GM06990 (cell line): Measurements from ENCODE around the gene NFX1.

Experiments
- DNase-seq: peaks from one replicate; pipeline ENCODE4 v3.0.0-alpha.2; 2011; ENCODE audit not compliant: insufficient read length; ENCODE audit errors: extremely low read depth
- H3K27me3 ChIP-seq: replicated peaks from 2 replicates; pipeline ENCODE4 v1.6.0; 2011; ENCODE audit warnings: low read length; ENCODE audit not compliant: control insufficient read depth, insufficient read depth
- H3K36me3 ChIP-seq: 2 replicates; pipeline ENCODE4 v1.5.1; 2011; ENCODE audit warnings: low read length; ENCODE audit not compliant: control insufficient read depth, insufficient read depth
- H3K4me3 ChIP-seq: replicated peaks from 2 replicates; pipeline ENCODE4 v1.5.1; 2011; ENCODE audit warnings: low read depth, mild to moderate bottlenecking, control low read depth, low read length
- TF ChIP-seq, protein P1 (sequence below): IDR thresholded peaks from 2 replicates; pipeline ENCODE4 v1.5.1; 2011; ENCODE audit warnings: low read length, control low read depth, mild to moderate bottlenecking, inconsistent platforms; ENCODE audit not compliant: insufficient read depth, poor library complexity, severe bottlenecking

The NFX1 gene

DNA sequence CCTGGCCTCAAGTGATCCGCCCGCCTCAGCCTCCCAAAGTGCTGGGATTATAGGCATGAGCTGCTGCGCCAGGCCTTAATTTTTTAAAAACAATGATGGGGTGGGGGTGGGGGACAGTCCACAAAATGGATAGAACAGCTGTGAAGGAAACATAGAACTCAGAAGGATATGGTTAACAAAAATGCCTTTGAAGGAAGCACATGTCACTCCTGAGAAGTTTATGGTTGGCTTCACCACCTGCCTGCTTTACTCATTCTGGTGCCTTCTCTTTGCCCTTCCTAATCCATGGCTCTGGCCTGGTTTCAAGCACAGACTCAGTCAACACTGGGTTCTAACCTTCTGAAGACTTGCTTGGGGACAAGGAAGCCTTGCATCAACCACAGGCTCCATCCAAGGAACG lies 36.1 kb upstream of the NFX1 start:
- Histone ChIP-seq H3K27me3 (no peaks in the 10 kb centered on the region), H3K36me3 (peaks cover 27% of the 10 kb centered on the region), H3K4me3 (no peak overlapping the region)
- TF ChIP-seq, protein P1, sequence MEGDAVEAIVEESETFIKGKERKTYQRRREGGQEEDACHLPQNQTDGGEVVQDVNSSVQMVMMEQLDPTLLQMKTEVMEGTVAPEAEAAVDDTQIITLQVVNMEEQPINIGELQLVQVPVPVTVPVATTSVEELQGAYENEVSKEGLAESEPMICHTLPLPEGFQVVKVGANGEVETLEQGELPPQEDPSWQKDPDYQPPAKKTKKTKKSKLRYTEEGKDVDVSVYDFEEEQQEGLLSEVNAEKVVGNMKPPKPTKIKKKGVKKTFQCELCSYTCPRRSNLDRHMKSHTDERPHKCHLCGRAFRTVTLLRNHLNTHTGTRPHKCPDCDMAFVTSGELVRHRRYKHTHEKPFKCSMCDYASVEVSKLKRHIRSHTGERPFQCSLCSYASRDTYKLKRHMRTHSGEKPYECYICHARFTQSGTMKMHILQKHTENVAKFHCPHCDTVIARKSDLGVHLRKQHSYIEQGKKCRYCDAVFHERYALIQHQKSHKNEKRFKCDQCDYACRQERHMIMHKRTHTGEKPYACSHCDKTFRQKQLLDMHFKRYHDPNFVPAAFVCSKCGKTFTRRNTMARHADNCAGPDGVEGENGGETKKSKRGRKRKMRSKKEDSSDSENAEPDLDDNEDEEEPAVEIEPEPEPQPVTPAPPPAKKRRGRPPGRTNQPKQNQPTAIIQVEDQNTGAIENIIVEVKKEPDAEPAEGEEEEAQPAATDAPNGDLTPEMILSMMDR: no peak
- DNase-seq: no peak

DNA sequence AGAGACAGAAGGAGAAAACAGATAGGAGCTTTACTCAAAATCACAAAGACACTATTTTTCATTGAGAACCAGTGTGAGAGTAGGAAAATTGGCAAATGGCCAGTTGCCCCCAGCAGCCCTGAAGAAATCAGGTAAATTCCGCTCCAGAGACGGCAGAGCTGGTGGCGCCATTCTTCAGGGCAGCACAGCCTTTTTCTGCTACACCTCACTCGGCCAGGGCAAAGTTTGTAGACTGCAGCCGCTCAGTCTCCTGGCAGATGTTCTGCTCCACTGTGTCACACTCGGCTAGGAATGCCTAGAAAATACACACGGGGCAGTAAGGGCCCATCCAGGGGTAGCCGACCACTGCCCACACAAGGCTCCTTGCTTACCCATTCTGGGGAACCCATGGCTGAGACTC lies 35.3 kb upstream of the NFX1 start:
- no peak overlapping the region for H3K4me3 ChIP-seq
- DNase-seq: no peak
- TF ChIP-seq, protein P1: no peak
- H3K27me3 ChIP-seq: no peaks in the 10 kb centered on the region
- peaks cover 28% of the 10 kb centered on the region for H3K36me3 ChIP-seq

DNA sequence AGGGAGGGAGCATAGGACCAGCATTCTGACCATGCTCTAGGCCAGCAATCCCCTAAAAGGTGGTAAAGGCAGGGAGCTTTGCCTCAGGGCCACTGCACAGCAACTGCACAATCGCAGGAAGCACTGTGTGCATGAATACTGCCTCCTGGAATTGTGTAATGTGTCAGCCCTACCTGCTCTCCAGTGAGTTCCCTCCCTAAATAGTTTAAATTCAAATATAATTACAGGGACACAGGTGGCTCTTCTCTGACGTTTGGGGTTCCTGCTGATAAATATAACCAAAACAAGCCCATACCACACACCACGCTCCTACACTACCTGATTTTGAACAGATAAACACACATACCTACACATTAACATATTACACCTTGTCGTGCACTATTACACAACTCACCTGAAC lies 34.8 kb upstream of the NFX1 start:
- Histone ChIP-seq H3K4me3 (no peak overlapping the region), H3K27me3 (no peaks in the 10 kb centered on the region), H3K36me3 (peaks cover 30% of the 10 kb centered on the region)
- no peak for DNase-seq
- TF ChIP-seq, protein P1: no peak

DNA sequence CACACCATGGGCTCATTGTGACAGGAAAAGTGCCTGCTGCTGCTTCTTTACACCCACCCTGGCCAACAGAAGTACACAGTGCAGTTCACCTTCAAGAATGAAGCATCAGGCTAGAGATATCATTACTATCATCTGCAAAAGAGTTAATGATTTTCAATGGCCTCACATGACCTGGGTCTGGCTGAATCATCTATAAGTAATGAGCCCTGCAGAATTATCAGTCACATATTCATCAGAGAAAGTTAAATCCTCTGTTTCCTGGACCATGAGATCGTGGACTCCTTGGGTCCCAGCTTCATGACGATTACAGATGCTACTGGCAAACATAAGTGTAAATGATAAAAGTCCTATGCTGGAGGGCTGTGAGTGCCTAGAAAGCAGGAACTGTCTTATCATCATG lies 34.1 kb upstream of the NFX1 start:
- TF ChIP-seq, protein P1: no peak
- no peak for DNase-seq
- no peaks in the 10 kb centered on the region for H3K27me3 ChIP-seq
- peaks cover 28% of the 10 kb centered on the region for H3K36me3 ChIP-seq
- no peak overlapping the region for H3K4me3 ChIP-seq

DNA sequence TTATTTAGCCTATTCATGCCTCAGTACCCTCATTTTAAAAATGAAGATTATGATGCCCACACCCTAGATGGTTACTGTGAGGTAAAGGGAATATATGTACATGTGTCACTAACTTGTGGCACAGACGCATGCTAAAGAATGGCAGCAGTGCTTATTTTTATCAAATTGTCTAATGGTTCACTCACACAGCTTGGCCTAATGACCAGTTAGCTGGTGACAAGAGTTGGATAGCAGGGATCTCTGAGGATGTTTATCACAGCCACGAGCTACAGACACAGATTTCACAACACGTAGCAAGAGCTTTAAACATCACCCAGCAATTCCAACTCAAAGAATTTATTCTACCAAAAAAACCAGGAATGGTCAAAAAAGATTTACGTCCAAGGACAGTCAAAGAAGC lies 33.0 kb upstream of the NFX1 start:
- TF ChIP-seq, protein P1: no peak
- Histone ChIP-seq H3K36me3 (peaks cover 28% of the 10 kb centered on the region), H3K4me3 (no peak overlapping the region), H3K27me3 (no peaks in the 10 kb centered on the region)
- no peak for DNase-seq

DNA sequence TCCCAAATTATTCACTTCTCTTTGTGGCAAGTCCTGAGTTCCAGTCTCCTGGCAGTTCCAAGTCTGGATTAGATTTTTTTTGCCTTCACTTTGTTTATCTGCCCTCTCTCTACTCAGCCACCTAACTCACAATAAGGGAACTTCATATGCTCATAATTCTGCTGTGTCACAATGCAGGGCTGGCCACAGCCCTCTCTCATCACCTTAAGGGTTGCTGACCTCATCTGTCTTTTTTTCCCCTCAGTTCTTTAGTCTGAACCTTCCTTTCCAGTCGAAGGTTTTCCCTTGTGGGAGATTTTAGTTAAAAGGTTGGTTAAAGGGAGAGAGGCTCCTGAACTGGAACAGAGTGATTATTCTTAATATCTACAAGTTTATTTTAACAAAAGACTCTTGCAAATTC lies 29.9 kb upstream of the NFX1 start:
- Histone ChIP-seq H3K4me3 (no peak overlapping the region), H3K27me3 (no peaks in the 10 kb centered on the region), H3K36me3 (peaks cover 15% of the 10 kb centered on the region)
- no peak for DNase-seq
- TF ChIP-seq, protein P1: no peak
